ENCODE data around the gene PZP. TPM values are rescaled to one million over a fixed set of nuclear protein-coding genes. Genes with fewer than 3 reads are reported as not detected.

The PZP gene
- total RNA-seq, 1 donor from 2014 or later: 0.36 TPM

DNA sequence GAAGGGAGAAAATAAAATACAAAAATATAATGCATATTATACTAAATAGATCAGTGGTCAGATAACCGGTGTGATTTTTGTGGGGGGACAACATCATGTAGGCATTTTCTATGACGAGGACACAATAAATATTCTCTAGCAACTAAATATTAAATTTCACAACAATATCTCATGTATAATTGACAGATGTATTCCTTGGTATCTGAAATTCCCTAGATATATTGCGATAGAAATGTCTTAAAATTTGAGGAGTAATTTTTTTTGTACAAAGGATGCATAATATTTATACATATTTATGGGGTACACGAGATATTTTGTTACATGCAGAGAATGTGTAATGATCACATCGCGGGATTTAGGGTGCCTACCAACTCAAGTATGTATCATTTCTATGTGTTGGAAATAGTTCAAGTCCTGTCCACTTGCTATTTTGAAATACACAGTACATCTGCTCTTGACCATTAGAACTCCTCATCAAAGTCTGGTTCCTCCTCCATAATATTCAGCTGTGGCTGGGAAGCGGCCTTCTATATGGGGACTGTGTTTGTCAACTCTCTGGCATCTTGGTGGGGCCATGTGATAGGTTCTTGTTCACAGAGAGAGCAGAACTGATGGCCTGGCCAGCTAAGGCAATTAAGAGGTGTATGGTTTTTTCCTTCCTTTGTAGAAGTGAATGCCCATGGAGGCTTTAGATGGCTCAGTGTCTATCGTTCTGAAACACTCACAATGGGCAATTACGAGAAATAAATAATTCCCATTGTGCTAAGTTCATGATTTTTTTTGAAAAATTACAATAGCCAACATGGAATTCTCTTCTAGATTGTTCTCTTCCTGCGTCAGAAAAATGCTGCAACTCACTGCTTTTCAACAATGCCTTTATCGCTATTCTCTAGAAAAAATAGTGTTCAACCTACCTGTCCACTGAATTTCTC lies 101.3 kb downstream of the PZP start:
- H3K27me3 ChIP-seq (ENCODE audit: low read depth): no peaks in the 10 kb centered on the region
- peak overlapping the region; percentile 29 for H3K27ac ChIP-seq (replicated peaks)
- H3K36me3 ChIP-seq: peaks cover 98% of the 10 kb centered on the region
- DNase-seq: no peak
- peaks cover 29% of the 10 kb centered on the region for H3K4me1 ChIP-seq
- TF ChIP-seq, protein P1, sequence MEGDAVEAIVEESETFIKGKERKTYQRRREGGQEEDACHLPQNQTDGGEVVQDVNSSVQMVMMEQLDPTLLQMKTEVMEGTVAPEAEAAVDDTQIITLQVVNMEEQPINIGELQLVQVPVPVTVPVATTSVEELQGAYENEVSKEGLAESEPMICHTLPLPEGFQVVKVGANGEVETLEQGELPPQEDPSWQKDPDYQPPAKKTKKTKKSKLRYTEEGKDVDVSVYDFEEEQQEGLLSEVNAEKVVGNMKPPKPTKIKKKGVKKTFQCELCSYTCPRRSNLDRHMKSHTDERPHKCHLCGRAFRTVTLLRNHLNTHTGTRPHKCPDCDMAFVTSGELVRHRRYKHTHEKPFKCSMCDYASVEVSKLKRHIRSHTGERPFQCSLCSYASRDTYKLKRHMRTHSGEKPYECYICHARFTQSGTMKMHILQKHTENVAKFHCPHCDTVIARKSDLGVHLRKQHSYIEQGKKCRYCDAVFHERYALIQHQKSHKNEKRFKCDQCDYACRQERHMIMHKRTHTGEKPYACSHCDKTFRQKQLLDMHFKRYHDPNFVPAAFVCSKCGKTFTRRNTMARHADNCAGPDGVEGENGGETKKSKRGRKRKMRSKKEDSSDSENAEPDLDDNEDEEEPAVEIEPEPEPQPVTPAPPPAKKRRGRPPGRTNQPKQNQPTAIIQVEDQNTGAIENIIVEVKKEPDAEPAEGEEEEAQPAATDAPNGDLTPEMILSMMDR (IDR thresholded peaks at IDR 0.05; ENCODE audit: borderline replicate concordance): no peak
- intact Hi-C loops (cut with micrococcal nuclease): loop anchor here (5.0 kb wide), 1 partner anchor 335 kb away; no protein-coding TSS in a partner anchor
- H3K9me3 ChIP-seq (replicated peaks): no peaks in the 10 kb centered on the region
- H3K4me3 ChIP-seq: no peak overlapping the region

GRCh38 chr12:9106067-9106466 lies 102.1 kb downstream of the PZP start:
- TF ChIP-seq, protein P1 (IDR thresholded peaks at IDR 0.05; ENCODE audit: borderline replicate concordance): no peak
- Histone ChIP-seq H3K27me3 (ENCODE audit: low read depth) (no peaks in the 10 kb centered on the region), H3K27ac (replicated peaks) (no peak overlapping the region), H3K9me3 (replicated peaks) (no peaks in the 10 kb centered on the region), H3K4me3 (no peak overlapping the region), H3K36me3 (peaks cover 98% of the 10 kb centered on the region), H3K4me1 (peaks cover 25% of the 10 kb centered on the region)
- intact Hi-C loops (cut with micrococcal nuclease): loop anchor here (5.0 kb wide), 1 partner anchor 334 kb away; no protein-coding TSS in a partner anchor
- no peak for DNase-seq

DNA sequence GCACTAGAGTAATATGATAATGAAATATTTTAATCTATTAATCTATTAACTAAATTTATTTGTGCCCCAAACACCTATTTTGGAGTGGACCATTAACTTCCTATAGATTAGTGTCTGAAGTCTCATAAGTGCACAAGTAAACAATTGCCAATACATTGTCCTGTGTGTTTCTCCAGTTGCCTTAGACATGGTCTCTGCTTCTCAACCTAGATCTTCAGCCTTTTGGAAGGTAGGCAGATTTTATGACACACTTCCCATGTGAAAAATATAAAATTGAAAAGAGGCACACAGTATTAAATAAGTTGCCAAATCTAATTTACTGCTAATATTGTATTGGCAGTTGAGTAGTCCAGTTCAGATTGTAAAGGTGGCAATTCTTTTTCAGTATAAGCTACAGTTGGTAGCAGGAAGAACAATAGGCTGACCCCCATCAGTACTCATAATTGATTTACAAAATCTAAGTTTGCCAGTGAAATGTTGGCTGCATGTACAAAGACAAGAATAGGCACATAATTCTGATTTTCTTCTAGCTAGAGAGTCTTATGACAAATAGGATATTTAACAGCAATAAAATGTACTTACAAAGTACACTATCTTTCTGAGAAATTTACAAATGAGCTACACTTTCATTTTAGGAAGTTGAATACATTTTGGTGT lies 103.3 kb downstream of the PZP start:
- peaks cover 20% of the 10 kb centered on the region for H3K4me1 ChIP-seq
- intact Hi-C loops (cut with micrococcal nuclease): loop anchor here (5.0 kb wide), 1 partner anchor 333 kb away; no protein-coding TSS in a partner anchor

DNA sequence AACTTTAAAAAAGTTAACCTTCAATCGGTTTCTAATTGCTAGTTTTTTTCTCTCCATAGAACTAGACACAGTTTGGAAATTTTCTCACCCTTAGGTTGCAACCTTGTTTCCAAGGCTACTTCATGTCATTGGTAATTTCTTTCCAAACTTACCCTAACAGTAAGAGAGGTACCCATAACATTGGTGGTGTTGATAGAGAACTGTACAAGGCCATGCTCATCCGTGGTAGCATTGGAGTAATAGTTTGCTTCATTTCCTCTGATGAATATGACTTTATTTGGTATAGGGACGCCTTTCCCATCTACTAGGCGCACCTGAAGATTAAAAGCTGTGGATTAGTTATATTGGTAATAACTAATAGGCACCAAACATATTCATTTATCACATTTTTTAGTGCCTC lies 104.1 kb downstream of the PZP start:
- Histone ChIP-seq H3K27ac (replicated peaks) (no peak overlapping the region), H3K27me3 (ENCODE audit: low read depth) (no peaks in the 10 kb centered on the region), H3K36me3 (peaks cover 98% of the 10 kb centered on the region), H3K4me1 (peaks cover 15% of the 10 kb centered on the region), H3K9me3 (replicated peaks) (no peaks in the 10 kb centered on the region), H3K4me3 (no peak overlapping the region)
- TF ChIP-seq, protein P1 (IDR thresholded peaks at IDR 0.05; ENCODE audit: borderline replicate concordance): no peak
- DNase-seq: no peak
- intact Hi-C loops (cut with micrococcal nuclease): no loop called here

More for the DNA sequence above, 103.3 kb downstream of the PZP start:
- Histone ChIP-seq H3K9me3 (replicated peaks) (no peaks in the 10 kb centered on the region), H3K27me3 (ENCODE audit: low read depth) (no peaks in the 10 kb centered on the region), H3K4me3 (no peak overlapping the region), H3K36me3 (peaks cover 98% of the 10 kb centered on the region), H3K27ac (replicated peaks) (no peak overlapping the region)
- TF ChIP-seq, protein P1 (IDR thresholded peaks at IDR 0.05; ENCODE audit: borderline replicate concordance): no peak
- DNase-seq: no peak

DNA sequence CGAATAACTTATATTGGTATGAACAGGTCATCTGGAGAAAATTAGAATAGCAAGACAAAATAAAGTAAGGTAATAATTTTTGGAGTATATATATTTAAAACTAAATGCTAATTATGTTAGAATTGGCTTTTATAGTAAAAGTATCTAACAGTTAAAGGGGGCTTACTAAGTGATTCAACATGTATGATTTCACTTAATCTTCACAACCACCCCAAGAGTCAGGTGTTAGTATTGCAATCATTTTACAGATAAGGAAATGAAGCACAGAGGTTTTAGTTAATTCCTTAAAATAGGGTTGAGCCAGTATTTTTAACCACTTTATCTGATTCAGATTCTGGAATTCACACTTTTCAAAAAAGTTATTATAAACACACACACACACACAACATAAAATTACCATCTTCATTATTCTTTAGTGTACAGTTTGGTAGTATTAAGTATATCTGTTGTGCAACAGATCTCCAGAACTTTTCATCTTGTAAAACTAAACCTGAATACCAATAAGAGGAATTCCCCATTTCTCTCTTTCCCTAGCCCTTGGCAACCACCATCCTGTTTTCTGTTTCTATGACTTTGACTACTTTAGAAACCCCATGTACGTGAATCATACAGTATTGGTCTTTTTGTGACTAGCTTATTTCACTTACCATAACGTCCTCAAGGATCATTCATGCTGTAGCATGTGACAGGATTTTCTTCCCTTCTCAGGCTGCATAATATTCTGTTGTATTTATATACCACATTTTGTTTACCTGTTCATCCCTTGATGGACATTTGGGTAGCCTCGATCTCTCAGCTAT lies 104.9 kb downstream of the PZP start:
- Histone ChIP-seq H3K9me3 (replicated peaks) (no peaks in the 10 kb centered on the region), H3K4me1 (peaks cover 8% of the 10 kb centered on the region), H3K36me3 (peaks cover 98% of the 10 kb centered on the region), H3K4me3 (no peak overlapping the region), H3K27me3 (ENCODE audit: low read depth) (no peaks in the 10 kb centered on the region), H3K27ac (replicated peaks) (no peak overlapping the region)
- intact Hi-C loops (cut with micrococcal nuclease): no loop called here
- DNase-seq: no peak
- TF ChIP-seq, protein P1 (IDR thresholded peaks at IDR 0.05; ENCODE audit: borderline replicate concordance): no peak
